Liver (tissue), 9 donors: Measurements from ENCODE around the gene RAB11A. TPM values are rescaled to one million over a fixed set of nuclear protein-coding genes. Genes with fewer than 3 reads are reported as not detected.

Source experiments
- DNase-seq: peaks from one replicate; pipeline ENCODE4 v3.0.0-alpha.2; 2017; ENCODE audit warnings: low spot score
- H3K27ac ChIP-seq, 2 donors: one replicate each; pipeline ENCODE4 v1.7.0; 2013; ENCODE audit warnings: inconsistent platforms in 2 of 2, low read length in 2 of 2, control low read depth in 1 of 2, low read depth in 1 of 2, mild to moderate bottlenecking in 1 of 2
- H3K27me3 ChIP-seq, 4 donors: one replicate each; pipeline versions ENCODE4 v1.6.1 to v1.7.0; 2013; ENCODE audit warnings: low read length in 3 of 4, inconsistent platforms in 1 of 4, mild to moderate bottlenecking in 1 of 4, moderate library complexity in 1 of 4; ENCODE audit not compliant: control insufficient read depth in 4 of 4, insufficient read depth in 4 of 4
- H3K36me3 ChIP-seq, 4 donors: one replicate each; pipeline versions ENCODE4 v1.6.1 to v1.7.0; 2013; ENCODE audit warnings: low read length in 3 of 4, mild to moderate bottlenecking in 3 of 4, low read depth in 1 of 4, moderate library complexity in 1 of 4; ENCODE audit not compliant: control insufficient read depth in 4 of 4, insufficient read depth in 3 of 4
- H3K4me1 ChIP-seq, 4 donors: one replicate each; pipeline versions ENCODE4 v1.6.1 to v1.7.0; 2013; ENCODE audit warnings: low read length in 3 of 4, mild to moderate bottlenecking in 3 of 4, moderate library complexity in 1 of 4; ENCODE audit not compliant: control insufficient read depth in 4 of 4, insufficient read depth in 4 of 4
- H3K4me3 ChIP-seq, 3 donors: one replicate each; pipeline versions ENCODE4 v1.6.1 to v1.7.0; 2013; ENCODE audit warnings: low read length in 3 of 3, control low read depth in 1 of 3, low read depth in 1 of 3, mild to moderate bottlenecking in 1 of 3
- H3K9ac ChIP-seq, 2 donors: one replicate each; pipeline ENCODE4 v1.7.0; 2013; ENCODE audit warnings: low read length in 2 of 2, mild to moderate bottlenecking in 2 of 2, moderate library complexity in 2 of 2, control low read depth in 1 of 2, low read depth in 1 of 2
- H3K9me3 ChIP-seq, 4 donors: one replicate each; pipeline versions ENCODE4 v1.6.1 to v1.7.0; 2013; ENCODE audit warnings: low read length in 3 of 4; ENCODE audit not compliant: control insufficient read depth in 4 of 4
- ATF3 ChIP-seq: IDR thresholded peaks from 2 replicates; pipeline ENCODE4 v1.6.1; 2016; ENCODE audit warnings: antibody characterized with exemption
- CTCF ChIP-seq: fragments of 150-350 bp; IDR thresholded peaks from 2 replicates; pipeline ENCODE4 v1.5.1; 2017; ENCODE audit warnings: improper control_type of control experiment, low read depth, low read length; ENCODE audit not compliant: missing input control
- EGR1 ChIP-seq, 2 donors: IDR thresholded peaks; 2 replicates each; pipeline ENCODE4 v1.6.1; 2016 to 2018; ENCODE audit warnings: antibody characterized with exemption in 2 of 2, low read depth in 2 of 2
- FOXA1 ChIP-seq: IDR thresholded peaks from 2 replicates; pipeline ENCODE4 v1.6.1; 2016; ENCODE audit warnings: antibody characterized with exemption
- FOXA2 ChIP-seq: IDR thresholded peaks from 2 replicates; pipeline ENCODE4 v1.6.1; 2016; ENCODE audit warnings: antibody characterized with exemption
- GABPA ChIP-seq, 2 donors: IDR thresholded peaks in 1 of 2; conservative IDR thresholded peaks in 1 of 2; 2 replicates each; pipeline ENCODE4 v1.6.1; 2016; ENCODE audit warnings: antibody characterized with exemption in 2 of 2, mild to moderate bottlenecking in 1 of 2, moderate library complexity in 1 of 2
- HNF4A ChIP-seq, 2 donors: conservative IDR thresholded peaks; 2 replicates each; pipeline ENCODE4 v1.6.1; 2016; ENCODE audit warnings: antibody characterized with exemption in 2 of 2, mild to moderate bottlenecking in 2 of 2
- HNF4G ChIP-seq: IDR thresholded peaks from 2 replicates; pipeline ENCODE4 v1.6.1; 2016; ENCODE audit warnings: antibody characterized with exemption
- JUND ChIP-seq, 2 donors: IDR thresholded peaks; 2 replicates each; pipeline ENCODE4 v1.6.1; 2016; ENCODE audit warnings: antibody characterized with exemption in 2 of 2
- MAX ChIP-seq: IDR thresholded peaks from 2 replicates; pipeline ENCODE4 v1.6.1; 2016; ENCODE audit warnings: antibody characterized with exemption
- NR2F2 ChIP-seq: IDR thresholded peaks from 2 replicates; pipeline ENCODE4 v1.6.1; 2016; ENCODE audit warnings: antibody characterized with exemption
- RAD21 ChIP-seq, 2 donors: IDR thresholded peaks; 2 replicates each; pipeline ENCODE4 v1.6.1; 2016; ENCODE audit warnings: antibody characterized with exemption in 2 of 2, mild to moderate bottlenecking in 2 of 2
- RXRA ChIP-seq, 2 donors: IDR thresholded peaks; 2 replicates each; pipeline ENCODE4 v1.6.1; 2017 to 2018; ENCODE audit warnings: antibody characterized with exemption in 2 of 2, mild to moderate bottlenecking in 1 of 2
- SP1 ChIP-seq: IDR thresholded peaks from 2 replicates; pipeline ENCODE4 v1.6.1; 2018; ENCODE audit warnings: antibody characterized with exemption, mild to moderate bottlenecking
- TAF1 ChIP-seq: conservative IDR thresholded peaks from 2 replicates; pipeline ENCODE4 v1.6.1; 2016; ENCODE audit warnings: antibody characterized with exemption, mild to moderate bottlenecking
- YY1 ChIP-seq: IDR thresholded peaks from 2 replicates; pipeline ENCODE4 v1.6.1; 2016; ENCODE audit warnings: antibody characterized with exemption, mild to moderate bottlenecking
- ZBTB33 ChIP-seq: IDR thresholded peaks from 2 replicates; pipeline ENCODE4 v1.6.1; 2016; ENCODE audit warnings: antibody characterized with exemption
- WGBS: extraction: QIAGEN DNeasy Blood & Tissue Kit; methylation state at CpG from one replicate; pipeline ENCODE4 v1.1.7; 2013; 5-methylcytosine and 5-hydroxymethylcytosine counted together
- polyA plus RNA-seq, 2 donors: library from polyadenylated mRNA; stranded (reverse) in 1 of 2; unstranded in 1 of 2; fragments of 200-250 nt in 1 of 2; fragments of >200 nt in 1 of 2; fragmentation: Nextera tagmentation in 1 of 2; extraction: Ambion mirVana in 1 of 2; gene quantifications; one replicate each; pipeline versions ENCODE4 v1.2.1 to v1.2.3, GENCODE V29; 2013 to 2015
- total RNA-seq, 2 donors: library from RNA; depleted of rRNA; stranded (reverse); fragments of >200 nt; gene quantifications; one replicate each; pipeline ENCODE4 v1.2.3, GENCODE V29; 2014
- TF ChIP-seq, protein P1 (sequence below): IDR thresholded peaks from 2 replicates; pipeline ENCODE4 v1.6.1; 2016; ENCODE audit warnings: antibody characterized with exemption, mild to moderate bottlenecking
- donor health status: healthy.
- donor health status: healthy.
- donor health status: healthy.
- donor health status: healthy.
- donor health status: healthy.

The RAB11A gene
- total and polyA plus RNA-seq, 4 donors, result 40.6 to 100 (median 81.7) TPM

- TF ChIP-seq ZBTB33, result no peak
- no peak for TF ChIP-seq SP1
- TF ChIP-seq RAD21 (IDR thresholded peaks at IDR 0.05), result no peak
- TF ChIP-seq GABPA (IDR thresholded peaks at IDR 0.05 in 1 of 2, conservative IDR thresholded peaks at IDR 0.05 in 1 of 2), result no peak
Observed at GRCh38 chr15:65839354-65839901, 29.9 kb upstream of the RAB11A start (continued).

DNA sequence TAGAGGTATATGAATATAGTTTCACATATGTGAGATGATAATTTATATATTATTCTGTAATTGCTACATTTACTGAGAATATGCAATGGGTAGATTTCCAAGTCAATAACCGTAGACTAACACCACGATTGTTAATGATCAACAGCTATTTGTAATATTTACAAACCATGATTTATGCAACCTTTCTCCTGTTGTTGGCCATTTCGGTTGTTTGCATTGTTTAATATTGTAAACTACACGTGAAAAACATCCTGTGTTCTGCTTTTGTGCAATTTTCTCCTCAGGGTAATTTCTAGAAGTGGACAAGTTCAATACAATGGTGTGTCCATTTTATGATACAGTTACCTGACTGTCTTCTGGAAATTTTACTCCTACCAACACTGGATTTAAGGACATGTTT, 29.3 kb upstream of the RAB11A start:
- Histone ChIP-seq H3K27ac (no peak overlapping the region), H3K9ac (no peak overlapping the region), H3K9me3 (no peaks in the 10 kb centered on the region), H3K36me3 (no peaks in the 10 kb centered on the region), H3K4me3 (no peak overlapping the region), H3K4me1 (peaks cover 3 to 8% (median 4%) of the 10 kb centered on the region in 4 donors), H3K27me3 (no peaks in the 10 kb centered on the region)
- TF ChIP-seq TAF1, result no peak
- TF ChIP-seq YY1, result peak; percentile 30
- TF ChIP-seq, protein P1, sequence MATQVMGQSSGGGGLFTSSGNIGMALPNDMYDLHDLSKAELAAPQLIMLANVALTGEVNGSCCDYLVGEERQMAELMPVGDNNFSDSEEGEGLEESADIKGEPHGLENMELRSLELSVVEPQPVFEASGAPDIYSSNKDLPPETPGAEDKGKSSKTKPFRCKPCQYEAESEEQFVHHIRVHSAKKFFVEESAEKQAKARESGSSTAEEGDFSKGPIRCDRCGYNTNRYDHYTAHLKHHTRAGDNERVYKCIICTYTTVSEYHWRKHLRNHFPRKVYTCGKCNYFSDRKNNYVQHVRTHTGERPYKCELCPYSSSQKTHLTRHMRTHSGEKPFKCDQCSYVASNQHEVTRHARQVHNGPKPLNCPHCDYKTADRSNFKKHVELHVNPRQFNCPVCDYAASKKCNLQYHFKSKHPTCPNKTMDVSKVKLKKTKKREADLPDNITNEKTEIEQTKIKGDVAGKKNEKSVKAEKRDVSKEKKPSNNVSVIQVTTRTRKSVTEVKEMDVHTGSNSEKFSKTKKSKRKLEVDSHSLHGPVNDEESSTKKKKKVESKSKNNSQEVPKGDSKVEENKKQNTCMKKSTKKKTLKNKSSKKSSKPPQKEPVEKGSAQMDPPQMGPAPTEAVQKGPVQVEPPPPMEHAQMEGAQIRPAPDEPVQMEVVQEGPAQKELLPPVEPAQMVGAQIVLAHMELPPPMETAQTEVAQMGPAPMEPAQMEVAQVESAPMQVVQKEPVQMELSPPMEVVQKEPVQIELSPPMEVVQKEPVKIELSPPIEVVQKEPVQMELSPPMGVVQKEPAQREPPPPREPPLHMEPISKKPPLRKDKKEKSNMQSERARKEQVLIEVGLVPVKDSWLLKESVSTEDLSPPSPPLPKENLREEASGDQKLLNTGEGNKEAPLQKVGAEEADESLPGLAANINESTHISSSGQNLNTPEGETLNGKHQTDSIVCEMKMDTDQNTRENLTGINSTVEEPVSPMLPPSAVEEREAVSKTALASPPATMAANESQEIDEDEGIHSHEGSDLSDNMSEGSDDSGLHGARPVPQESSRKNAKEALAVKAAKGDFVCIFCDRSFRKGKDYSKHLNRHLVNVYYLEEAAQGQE, result no peak
- no peak for TF ChIP-seq JUND (IDR thresholded peaks at IDR 0.05)
- TF ChIP-seq ZBTB33, result no peak
- TF ChIP-seq FOXA1, result peak; percentile 18
- peak; percentile 18 for TF ChIP-seq MAX
- peak in 1 of 2 donors; percentile 36 for TF ChIP-seq RXRA (IDR thresholded peaks at IDR 0.05)
- no peak for TF ChIP-seq HNF4G
- peak in 1 of 2 donors; percentile 33 for TF ChIP-seq HNF4A (conservative IDR thresholded peaks at IDR 0.05)
- TF ChIP-seq GABPA (IDR thresholded peaks at IDR 0.05 in 1 of 2, conservative IDR thresholded peaks at IDR 0.05 in 1 of 2), result no peak
- TF ChIP-seq NR2F2, result no peak
- TF ChIP-seq RAD21 (IDR thresholded peaks at IDR 0.05), result no peak
- no peak for TF ChIP-seq EGR1 (IDR thresholded peaks at IDR 0.05; ENCODE audit: low read depth in 2 of 2)
- peak; percentile 37 for TF ChIP-seq SP1
- peak; percentile 16 for TF ChIP-seq ATF3
- no peak for TF ChIP-seq CTCF
- TF ChIP-seq FOXA2, result peak; percentile 81
- no peak for DNase-seq
- WGBS, result 31% methylated on average over 4 of the region's 4 CpGs
